A549 (cell line): Measurements from ENCODE around the gene TERF2IP. TPM values are rescaled to one million over a fixed set of nuclear protein-coding genes. Genes with fewer than 3 reads are reported as not detected.

Experiments
- ATAC-seq, 2 experiments: fragments of 200-7000 bp in 1 of 2; fragments of >200 bp in 1 of 2; cut with Nextera tagmentation in 1 of 2; cut with Tn5 transposase in 1 of 2; 3 replicates each; pipeline versions ENCODE4 v1.8.0 to v1.9.1; 2018 to 2020; ENCODE audit warnings: mild to moderate bottlenecking in 1 of 2, moderate library complexity in 1 of 2
- CTCF ChIA-PET: fragments of 300-600 bp; sonication (Branson Sonifier 250); formaldehyde crosslinking; extraction: SDS; loops from one replicate; lab custom pipeline; 2021; ENCODE audit warnings: antibody characterized with exemption, inconsistent platforms; lab: Yijun Ruan, JAX
- POLR2A ChIA-PET: fragments of 350-600 bp; formaldehyde crosslinking; extraction: SDS; loops from one replicate; lab custom pipeline; 2021; ENCODE audit warnings: antibody characterized with exemption, inconsistent platforms; lab: Yijun Ruan, JAX
- DNase-seq, 2 experiments: peaks; one replicate each; pipeline versions ENCODE4 v3.0.0 to v3.0.0-alpha.2; 2011 to 2016; ENCODE audit warnings: low read depth in 1 of 2, low spot score in 1 of 2
- FAIRE-seq: peaks from 2 replicates; lab custom pipeline; 2011; peaks lifted over from hg19 to GRCh38; lab: Jason Lieb, UNC
- H3K27ac ChIP-seq, 2 experiments: fragments of >200 bp; sonication (Bioruptor Twin); formaldehyde crosslinking; 3 replicates each; pipeline ENCODE4 v1.5.1; 2016 to 2017
- H3K4me1 ChIP-seq: fragments of >200 bp; sonication (Bioruptor Twin); formaldehyde crosslinking; 3 replicates; pipeline ENCODE4 v1.6.1; 2016
- H3K4me2 ChIP-seq: fragments of >200 bp; sonication (Bioruptor Twin); formaldehyde crosslinking; 3 replicates; pipeline ENCODE4 v1.6.1; 2016
- H3K4me3 ChIP-seq: fragments of >200 bp; sonication (Bioruptor Twin); formaldehyde crosslinking; 3 replicates; pipeline ENCODE4 v1.5.1; 2016
- H3K9me3 ChIP-seq: fragments of >200 bp; sonication (Bioruptor Twin); formaldehyde crosslinking; 3 replicates; pipeline ENCODE4 v1.6.1; 2016
- EHF ChIP-seq: fragments of 250-450 bp; sonication (Bioruptor Pico); IDR thresholded peaks from 2 replicates; pipeline ENCODE4 v1.5.0; 2020; ENCODE audit warnings: mild to moderate bottlenecking
- EHMT2 ChIP-seq: fragments of 200-600 bp; sonication (generic); IDR thresholded peaks from 2 replicates; pipeline ENCODE4 v1.6.1; 2016; ENCODE audit warnings: antibody characterized with exemption, low read depth, mild to moderate bottlenecking, moderate library complexity
- EP300 ChIP-seq, 2 experiments: fragments of >200 bp; sonication (Bioruptor Twin); formaldehyde crosslinking; IDR thresholded peaks; 2 replicates in 1 of 2; 3 replicates in 1 of 2; pipeline ENCODE4 v1.6.1; 2016 to 2017
- ESRRA ChIP-seq: fragments of 150-350 bp; IDR thresholded peaks from 2 replicates; pipeline ENCODE4 v1.6.1; 2014; ENCODE audit warnings: mild to moderate bottlenecking, low read length, borderline replicate concordance
- FOSB ChIP-seq: fragments of 250-450 bp; sonication (Bioruptor Pico); IDR thresholded peaks from 2 replicates; pipeline ENCODE4 v1.5.0; 2020; ENCODE audit warnings: mild to moderate bottlenecking, moderate library complexity
- GATA3 ChIP-seq: IDR thresholded peaks from 2 replicates; pipeline ENCODE4 v1.6.1; 2012; ENCODE audit warnings: borderline replicate concordance
- HDAC2 ChIP-seq: fragments of 200-600 bp; sonication (generic); IDR thresholded peaks from 2 replicates; pipeline ENCODE4 v1.6.1; 2016
- HOXA7 ChIP-seq: fragments of 250-450 bp; sonication (Bioruptor Pico); IDR thresholded peaks from 2 replicates; pipeline ENCODE4 v1.5.0; 2020; ENCODE audit warnings: mild to moderate bottlenecking, moderate library complexity
- JUNB ChIP-seq: fragments of >200 bp; sonication (Bioruptor Twin); formaldehyde crosslinking; IDR thresholded peaks from 2 replicates; pipeline ENCODE4 v1.6.1; 2016
- KDM1A ChIP-seq: fragments of 200-600 bp; sonication (generic); IDR thresholded peaks from 2 replicates; pipeline ENCODE4 v1.6.1; 2016; ENCODE audit warnings: low read depth, mild to moderate bottlenecking
- KDM5A ChIP-seq: fragments of 200-600 bp; sonication (generic); IDR thresholded peaks from 2 replicates; pipeline ENCODE4 v1.6.1; 2016; ENCODE audit warnings: antibody characterized with exemption, mild to moderate bottlenecking
- NPAS2 ChIP-seq: fragments of 250-450 bp; sonication (Bioruptor Pico); IDR thresholded peaks from 2 replicates; pipeline ENCODE4 v1.8.0; 2022; ENCODE audit warnings: mild to moderate bottlenecking, moderate library complexity, borderline replicate concordance
- PHF8 ChIP-seq: fragments of 200-600 bp; sonication (generic); IDR thresholded peaks from 2 replicates; pipeline ENCODE4 v1.6.1; 2016; ENCODE audit warnings: low read depth, mild to moderate bottlenecking, antibody characterized with exemption, moderate library complexity, borderline replicate concordance
- POLR2A ChIP-seq: IDR thresholded peaks from 2 replicates; pipeline ENCODE4 v1.6.1; 2012; ENCODE audit warnings: mild to moderate bottlenecking, low read length
- POLR2AphosphoS2 ChIP-seq: conservative IDR thresholded peaks from 2 replicates; pipeline ENCODE4 v1.6.1; 2012; ENCODE audit warnings: low read length, improper control_type of control experiment, inconsistent platforms
- RAD21 ChIP-seq, 2 experiments: fragments of >200 bp in 1 of 2; sonication (Bioruptor Twin) in 1 of 2; formaldehyde crosslinking in 1 of 2; IDR thresholded peaks in 1 of 2; conservative IDR thresholded peaks in 1 of 2; 2 replicates in 1 of 2; 3 replicates in 1 of 2; pipeline ENCODE4 v1.6.1; 2012 to 2018; ENCODE audit warnings: inconsistent platforms in 1 of 2
- RFX5 ChIP-seq: fragments of 450-650 bp; IDR thresholded peaks from 2 replicates; pipeline ENCODE4 v1.7.1; 2014; ENCODE audit warnings: antibody characterized with exemption, mild to moderate bottlenecking, moderate library complexity
- RNF2 ChIP-seq: fragments of 200-600 bp; sonication (generic); IDR thresholded peaks from 2 replicates; pipeline ENCODE4 v1.6.1; 2016; ENCODE audit warnings: low read depth, mild to moderate bottlenecking, antibody characterized with exemption, moderate library complexity, borderline replicate concordance
- SREBF2 ChIP-seq: fragments of 450-650 bp; IDR thresholded peaks from 2 replicates; pipeline ENCODE4 v1.6.1; 2014; ENCODE audit warnings: mild to moderate bottlenecking, moderate library complexity
- ZC3H11A ChIP-seq: fragments of 450-650 bp; IDR thresholded peaks from 2 replicates; pipeline ENCODE4 v1.6.1; 2014; ENCODE audit warnings: antibody characterized with exemption, mild to moderate bottlenecking
- ZFP36 ChIP-seq: fragments of 450-650 bp; IDR thresholded peaks from 2 replicates; pipeline ENCODE4 v1.6.1; 2014; ENCODE audit warnings: borderline replicate concordance; ENCODE audit not compliant: partially characterized antibody
- ZNF302 ChIP-seq: fragments of 250-450 bp; sonication (Bioruptor Pico); IDR thresholded peaks from 2 replicates; pipeline ENCODE4 v1.9.0; 2021; ENCODE audit warnings: inconsistent platforms, mild to moderate bottlenecking, moderate library complexity
- ZSCAN20 ChIP-seq: fragments of 250-450 bp; sonication (Bioruptor Pico); IDR thresholded peaks from 2 replicates; pipeline ENCODE4 v1.8.0; 2022; ENCODE audit warnings: mild to moderate bottlenecking, moderate library complexity
- WGBS: methylation state at CpG from one replicate; pipeline ENCODE4 v1.1.6; 2017; ENCODE audit errors: missing lambda C conversion rate; 5-methylcytosine and 5-hydroxymethylcytosine counted together
- polyA plus RNA-seq, 4 experiments: library from polyadenylated mRNA; depleted of rRNA in 3 of 4; stranded (reverse); fragments of >200 nt; fragmentation: RNase III in 1 of 4; extraction: RNeasy Plus Mini Kit Qiagen cat#74134 plus additional on column Dnase treatment in 1 of 4; gene quantifications; 2 replicates in 3 of 4; 3 replicates in 1 of 4; pipeline ENCODE4 v1.2.3, GENCODE V29; 2011 to 2017
- TF ChIP-seq, protein P1 (sequence below): IDR thresholded peaks from 2 replicates; pipeline ENCODE4 v1.6.1; 2012
- TF ChIP-seq, protein P2 (sequence below): fragments of 150-350 bp; IDR thresholded peaks from 2 replicates; pipeline ENCODE4 v1.6.1; 2014; ENCODE audit warnings: low read depth, mild to moderate bottlenecking, low read length
- TF ChIP-seq, protein P3 (sequence below): fragments of >200 bp; sonication (Bioruptor Twin); formaldehyde crosslinking; IDR thresholded peaks from 3 replicates; pipeline ENCODE4 v1.5.1; 2016
- TF ChIP-seq, protein P4 (sequence below): fragments of 450-650 bp; IDR thresholded peaks from 2 replicates; pipeline ENCODE4 v1.6.1; 2014; ENCODE audit warnings: antibody characterized with exemption
- TF ChIP-seq, protein P5 (sequence below): fragments of 200-600 bp; sonication (generic); IDR thresholded peaks from 2 replicates; pipeline ENCODE4 v1.6.1; 2016; ENCODE audit warnings: antibody characterized with exemption, mild to moderate bottlenecking, moderate library complexity

The TERF2IP gene
- polyA plus RNA-seq, 2 of the 4 experiments (the other 2 are of a cell fraction): 26.7 to 37.9 TPM

DNA sequence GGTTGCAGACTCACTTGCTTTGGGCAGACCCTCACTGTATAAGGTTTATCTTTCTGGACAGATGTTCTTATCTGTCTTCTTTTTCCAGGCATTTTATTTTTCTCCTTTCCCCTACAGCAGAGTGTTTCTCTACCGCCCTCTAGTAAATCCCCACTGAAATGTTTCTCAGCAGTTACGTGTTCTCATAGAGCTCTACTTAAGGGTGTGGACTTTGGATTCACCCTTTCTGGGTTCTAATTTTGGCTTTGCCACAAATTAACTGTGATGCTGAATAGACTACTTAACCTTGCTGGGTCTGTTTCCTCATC, 26.4 kb upstream of the TERF2IP start:
- H3K27ac ChIP-seq: no peak overlapping the region
- TF ChIP-seq RFX5 (no peak), GATA3 (no peak), RAD21 (conservative IDR thresholded peaks at IDR 0.05 in 1 of 2, IDR thresholded peaks at IDR 0.05 in 1 of 2) (peak; percentile 20 to 52; a peak in 2 of 5 replicates), POLR2AphosphoS2 (no peak), KDM1A (no peak), HOXA7 (CRISPR knock-in tag) (no peak), ZC3H11A (no peak), RNF2 (no peak), NPAS2 (CRISPR knock-in tag) (no peak)
- TF ChIP-seq, protein P1, sequence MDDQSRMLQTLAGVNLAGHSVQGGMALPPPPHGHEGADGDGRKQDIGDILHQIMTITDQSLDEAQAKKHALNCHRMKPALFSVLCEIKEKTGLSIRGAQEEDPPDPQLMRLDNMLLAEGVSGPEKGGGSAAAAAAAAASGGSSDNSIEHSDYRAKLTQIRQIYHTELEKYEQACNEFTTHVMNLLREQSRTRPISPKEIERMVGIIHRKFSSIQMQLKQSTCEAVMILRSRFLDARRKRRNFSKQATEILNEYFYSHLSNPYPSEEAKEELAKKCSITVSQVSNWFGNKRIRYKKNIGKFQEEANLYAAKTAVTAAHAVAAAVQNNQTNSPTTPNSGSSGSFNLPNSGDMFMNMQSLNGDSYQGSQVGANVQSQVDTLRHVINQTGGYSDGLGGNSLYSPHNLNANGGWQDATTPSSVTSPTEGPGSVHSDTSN: no peak
- TF ChIP-seq, protein P2, sequence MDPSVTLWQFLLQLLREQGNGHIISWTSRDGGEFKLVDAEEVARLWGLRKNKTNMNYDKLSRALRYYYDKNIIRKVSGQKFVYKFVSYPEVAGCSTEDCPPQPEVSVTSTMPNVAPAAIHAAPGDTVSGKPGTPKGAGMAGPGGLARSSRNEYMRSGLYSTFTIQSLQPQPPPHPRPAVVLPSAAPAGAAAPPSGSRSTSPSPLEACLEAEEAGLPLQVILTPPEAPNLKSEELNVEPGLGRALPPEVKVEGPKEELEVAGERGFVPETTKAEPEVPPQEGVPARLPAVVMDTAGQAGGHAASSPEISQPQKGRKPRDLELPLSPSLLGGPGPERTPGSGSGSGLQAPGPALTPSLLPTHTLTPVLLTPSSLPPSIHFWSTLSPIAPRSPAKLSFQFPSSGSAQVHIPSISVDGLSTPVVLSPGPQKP: no peak
- TF ChIP-seq, protein P3, sequence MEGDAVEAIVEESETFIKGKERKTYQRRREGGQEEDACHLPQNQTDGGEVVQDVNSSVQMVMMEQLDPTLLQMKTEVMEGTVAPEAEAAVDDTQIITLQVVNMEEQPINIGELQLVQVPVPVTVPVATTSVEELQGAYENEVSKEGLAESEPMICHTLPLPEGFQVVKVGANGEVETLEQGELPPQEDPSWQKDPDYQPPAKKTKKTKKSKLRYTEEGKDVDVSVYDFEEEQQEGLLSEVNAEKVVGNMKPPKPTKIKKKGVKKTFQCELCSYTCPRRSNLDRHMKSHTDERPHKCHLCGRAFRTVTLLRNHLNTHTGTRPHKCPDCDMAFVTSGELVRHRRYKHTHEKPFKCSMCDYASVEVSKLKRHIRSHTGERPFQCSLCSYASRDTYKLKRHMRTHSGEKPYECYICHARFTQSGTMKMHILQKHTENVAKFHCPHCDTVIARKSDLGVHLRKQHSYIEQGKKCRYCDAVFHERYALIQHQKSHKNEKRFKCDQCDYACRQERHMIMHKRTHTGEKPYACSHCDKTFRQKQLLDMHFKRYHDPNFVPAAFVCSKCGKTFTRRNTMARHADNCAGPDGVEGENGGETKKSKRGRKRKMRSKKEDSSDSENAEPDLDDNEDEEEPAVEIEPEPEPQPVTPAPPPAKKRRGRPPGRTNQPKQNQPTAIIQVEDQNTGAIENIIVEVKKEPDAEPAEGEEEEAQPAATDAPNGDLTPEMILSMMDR: peak; percentile 55
- no peak overlapping the region for H3K4me3 ChIP-seq
- FAIRE-seq: no peak
- peak in 1 of 2 experiments; percentile 15; a peak in 1 of 6 replicates for ATAC-seq
- peaks cover 19% of the 10 kb centered on the region for H3K4me1 ChIP-seq
- no peaks in the 10 kb centered on the region for H3K9me3 ChIP-seq
- POLR2A ChIA-PET: interaction anchor here (1.4 kb wide), 1 partner anchor 104 kb away, joined by 4 read pairs; no protein-coding TSS in a partner anchor
- peak; percentile 44 to 49 for DNase-seq
- 30% methylated on average over 2 of the region's 2 CpGs for WGBS
- CTCF ChIA-PET: interaction anchor here (0.6 to 1.9 kb wide), 11 partner anchors 9 to 154 kb away, joined by 3 to 9 read pairs (median 5); no protein-coding TSS in a partner anchor
- peak overlapping the region; percentile 98 for H3K4me2 ChIP-seq

DNA sequence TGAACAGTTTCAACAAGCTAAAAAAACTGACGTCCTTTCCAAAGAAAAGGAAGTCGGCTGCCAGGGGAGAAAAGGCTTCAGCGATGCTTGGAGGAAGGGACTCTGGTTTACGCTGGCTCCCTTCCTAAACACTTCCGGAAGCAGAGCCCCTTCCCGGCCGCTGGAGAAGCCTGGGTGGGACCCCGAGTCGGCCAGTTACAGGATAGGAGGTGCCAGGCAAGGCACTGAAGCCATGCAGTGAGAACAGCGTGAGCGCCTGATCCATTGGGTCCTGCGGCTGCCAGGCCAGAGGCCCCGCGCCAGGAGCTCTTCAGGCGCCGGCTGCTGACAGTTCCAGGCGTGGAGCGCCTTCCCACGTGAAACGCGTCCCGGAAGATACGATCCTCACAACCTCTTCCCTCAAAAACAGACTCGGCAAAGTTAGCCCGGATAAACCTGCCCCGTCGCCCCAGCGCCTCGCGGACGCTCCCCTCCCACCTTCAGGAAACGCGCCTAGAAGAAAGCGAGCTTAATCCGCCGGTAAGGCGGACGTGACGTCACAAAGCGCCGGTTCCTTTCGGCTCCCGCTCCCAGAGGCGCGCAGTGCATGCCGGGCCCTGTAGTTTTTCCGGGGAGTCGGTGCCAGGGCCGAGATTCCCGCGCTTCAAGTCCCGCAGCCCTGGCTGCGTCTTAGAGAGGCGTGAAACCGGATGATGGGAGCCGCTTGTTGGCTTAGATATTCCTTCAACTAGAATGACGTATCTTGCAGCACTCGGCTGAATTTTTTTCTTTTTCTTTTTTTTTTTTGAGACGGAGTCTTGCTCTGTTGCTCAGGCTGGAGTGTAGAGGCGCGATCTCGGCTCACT, 24.6 kb upstream of the TERF2IP start, which contains the start of gene ADAT1:
Gene ADAT1, minus strand, starts transcription at position 521 of the 845 bp plus-strand sequence. CDS start 2,482 bp downstream, outside the sequence.
- H3K4me2 ChIP-seq: peak within 1 kb of the TSS; percentile 98
- peak within 1 kb of the TSS; percentile 91 to 96 for H3K27ac ChIP-seq
- POLR2A ChIA-PET: interaction anchor here (0.5 to 2.2 kb wide), 11 partner anchors 8 to 424 kb away, joined by 3 to 17 read pairs (median 4); partner anchors contain the start of genes CFDP1, GABARAPL2, KARS1 and TERF2IP
- CTCF ChIA-PET: interaction anchor here (0.8 to 1.5 kb wide), 4 partner anchors 11 to 150 kb away, joined by 3 to 8 read pairs (median 3); no protein-coding TSS in a partner anchor
- FAIRE-seq (no peak), DNase-seq (peak; percentile 94 to 98), ATAC-seq (peak; percentile 95 to 98)
- H3K9me3 ChIP-seq: no peaks in the 10 kb centered on the region
- H3K4me3 ChIP-seq: peak within 1 kb of the TSS; percentile 85
- 2% methylated on average over 52 of the region's 62 CpGs for whole genome bisulfite sequencing
- H3K4me1 ChIP-seq: peaks cover 19% of the 10 kb centered on the region
- TF ChIP-seq, protein P4, sequence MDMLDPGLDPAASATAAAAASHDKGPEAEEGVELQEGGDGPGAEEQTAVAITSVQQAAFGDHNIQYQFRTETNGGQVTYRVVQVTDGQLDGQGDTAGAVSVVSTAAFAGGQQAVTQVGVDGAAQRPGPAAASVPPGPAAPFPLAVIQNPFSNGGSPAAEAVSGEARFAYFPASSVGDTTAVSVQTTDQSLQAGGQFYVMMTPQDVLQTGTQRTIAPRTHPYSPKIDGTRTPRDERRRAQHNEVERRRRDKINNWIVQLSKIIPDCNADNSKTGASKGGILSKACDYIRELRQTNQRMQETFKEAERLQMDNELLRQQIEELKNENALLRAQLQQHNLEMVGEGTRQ: no peak
- TF ChIP-seq, protein P5, sequence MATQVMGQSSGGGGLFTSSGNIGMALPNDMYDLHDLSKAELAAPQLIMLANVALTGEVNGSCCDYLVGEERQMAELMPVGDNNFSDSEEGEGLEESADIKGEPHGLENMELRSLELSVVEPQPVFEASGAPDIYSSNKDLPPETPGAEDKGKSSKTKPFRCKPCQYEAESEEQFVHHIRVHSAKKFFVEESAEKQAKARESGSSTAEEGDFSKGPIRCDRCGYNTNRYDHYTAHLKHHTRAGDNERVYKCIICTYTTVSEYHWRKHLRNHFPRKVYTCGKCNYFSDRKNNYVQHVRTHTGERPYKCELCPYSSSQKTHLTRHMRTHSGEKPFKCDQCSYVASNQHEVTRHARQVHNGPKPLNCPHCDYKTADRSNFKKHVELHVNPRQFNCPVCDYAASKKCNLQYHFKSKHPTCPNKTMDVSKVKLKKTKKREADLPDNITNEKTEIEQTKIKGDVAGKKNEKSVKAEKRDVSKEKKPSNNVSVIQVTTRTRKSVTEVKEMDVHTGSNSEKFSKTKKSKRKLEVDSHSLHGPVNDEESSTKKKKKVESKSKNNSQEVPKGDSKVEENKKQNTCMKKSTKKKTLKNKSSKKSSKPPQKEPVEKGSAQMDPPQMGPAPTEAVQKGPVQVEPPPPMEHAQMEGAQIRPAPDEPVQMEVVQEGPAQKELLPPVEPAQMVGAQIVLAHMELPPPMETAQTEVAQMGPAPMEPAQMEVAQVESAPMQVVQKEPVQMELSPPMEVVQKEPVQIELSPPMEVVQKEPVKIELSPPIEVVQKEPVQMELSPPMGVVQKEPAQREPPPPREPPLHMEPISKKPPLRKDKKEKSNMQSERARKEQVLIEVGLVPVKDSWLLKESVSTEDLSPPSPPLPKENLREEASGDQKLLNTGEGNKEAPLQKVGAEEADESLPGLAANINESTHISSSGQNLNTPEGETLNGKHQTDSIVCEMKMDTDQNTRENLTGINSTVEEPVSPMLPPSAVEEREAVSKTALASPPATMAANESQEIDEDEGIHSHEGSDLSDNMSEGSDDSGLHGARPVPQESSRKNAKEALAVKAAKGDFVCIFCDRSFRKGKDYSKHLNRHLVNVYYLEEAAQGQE: peak; percentile 98
- TF ChIP-seq ZSCAN20 (CRISPR knock-in tag) (no peak), ESRRA (no peak), EP300 (IDR thresholded peaks at IDR 0.05) (no peak), PHF8 (peak; percentile 79), POLR2AphosphoS2 (no peak), JUNB (no peak), KDM5A (no peak), SREBF2 (no peak), EHMT2 (no peak), FOSB (CRISPR knock-in tag) (no peak), GATA3 (peak; percentile 18; the same call in 1 of the 2 replicates), ZNF302 (CRISPR knock-in tag) (no peak), POLR2A (peak; percentile 88), EHF (no peak), HDAC2 (no peak), RNF2 (no peak), RAD21 (conservative IDR thresholded peaks at IDR 0.05 in 1 of 2, IDR thresholded peaks at IDR 0.05 in 1 of 2) (no peak), ZFP36 (no peak)
